ENCODE measurements around the gene NRIP1. TPM values are rescaled to one million over a fixed set of nuclear protein-coding genes. Genes with fewer than 3 reads are reported as not detected.

NRIP1 gene
- total and polyA plus RNA-seq, 2 donors from 2014 or later: 7.4 to 60.4 TPM

DNA sequence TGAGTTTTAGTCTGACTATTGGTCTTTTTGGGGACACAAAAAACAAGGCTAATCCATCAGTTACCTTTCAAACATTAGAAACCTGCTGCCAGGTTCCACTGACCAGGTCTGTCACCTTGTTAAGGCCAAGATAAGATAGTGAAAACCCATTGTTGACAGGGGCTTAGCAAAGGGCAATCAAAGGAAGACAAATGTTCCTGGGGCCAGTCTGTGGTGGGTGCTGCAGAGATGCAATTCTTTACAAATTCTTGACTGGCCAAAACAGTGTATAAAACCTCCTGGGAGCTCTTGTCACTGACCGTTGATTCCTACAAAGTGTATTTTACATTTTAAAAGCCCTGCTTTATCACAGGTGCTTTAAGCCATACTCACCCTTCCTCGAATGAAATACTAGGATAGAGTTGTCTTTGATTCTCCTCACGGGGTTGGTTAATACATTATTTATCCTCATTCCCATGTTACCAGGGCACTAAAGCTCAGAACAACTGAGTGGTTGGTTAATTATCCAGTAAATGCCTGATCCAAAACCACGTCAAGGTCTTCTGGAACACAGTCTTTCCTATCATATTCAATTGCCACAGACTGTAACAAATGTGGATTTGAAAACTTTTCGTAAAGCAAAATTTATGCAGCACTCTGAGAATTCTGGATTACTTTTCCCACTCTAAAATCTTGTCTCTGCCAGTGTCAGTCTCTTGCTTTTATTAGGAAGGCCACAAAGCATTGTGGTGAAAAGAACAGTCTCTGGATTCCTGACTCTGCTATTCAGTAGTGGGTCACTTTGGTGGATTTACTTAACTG is 77.2 kb downstream of the NRIP1 start:
- Histone ChIP-seq H3K9ac (ENCODE audit: low read length in 3 of 3) (no peak overlapping the region), H3K36me3 (ENCODE audit: control insufficient read depth in 2 of 3, insufficient read depth in 3 of 3, low read length in 3 of 3) (peaks cover 0 to 4% (median 0%) of the 10 kb centered on the region in 3 donors), H3K27ac (ENCODE audit: low read depth in 2 of 2, low read length in 2 of 2) (no peak overlapping the region), H3K4me3 (ENCODE audit: low read length in 3 of 3) (no peak overlapping the region), H3K9me3 (ENCODE audit: control insufficient read depth in 2 of 3, insufficient read depth in 1 of 3, low read length in 3 of 3) (no peaks in the 10 kb centered on the region), H3K27me3 (ENCODE audit: control insufficient read depth, insufficient read depth, low read length) (no peaks in the 10 kb centered on the region), H3K4me1 (ENCODE audit: control insufficient read depth in 2 of 3, insufficient read depth in 2 of 3, low read depth in 1 of 3, low read length in 3 of 3) (peaks cover 0 to 9% (median 4%) of the 10 kb centered on the region in 3 donors)
- DNase-seq: peak in 1 of 5 donors; percentile 28
- TF ChIP-seq, protein P1, sequence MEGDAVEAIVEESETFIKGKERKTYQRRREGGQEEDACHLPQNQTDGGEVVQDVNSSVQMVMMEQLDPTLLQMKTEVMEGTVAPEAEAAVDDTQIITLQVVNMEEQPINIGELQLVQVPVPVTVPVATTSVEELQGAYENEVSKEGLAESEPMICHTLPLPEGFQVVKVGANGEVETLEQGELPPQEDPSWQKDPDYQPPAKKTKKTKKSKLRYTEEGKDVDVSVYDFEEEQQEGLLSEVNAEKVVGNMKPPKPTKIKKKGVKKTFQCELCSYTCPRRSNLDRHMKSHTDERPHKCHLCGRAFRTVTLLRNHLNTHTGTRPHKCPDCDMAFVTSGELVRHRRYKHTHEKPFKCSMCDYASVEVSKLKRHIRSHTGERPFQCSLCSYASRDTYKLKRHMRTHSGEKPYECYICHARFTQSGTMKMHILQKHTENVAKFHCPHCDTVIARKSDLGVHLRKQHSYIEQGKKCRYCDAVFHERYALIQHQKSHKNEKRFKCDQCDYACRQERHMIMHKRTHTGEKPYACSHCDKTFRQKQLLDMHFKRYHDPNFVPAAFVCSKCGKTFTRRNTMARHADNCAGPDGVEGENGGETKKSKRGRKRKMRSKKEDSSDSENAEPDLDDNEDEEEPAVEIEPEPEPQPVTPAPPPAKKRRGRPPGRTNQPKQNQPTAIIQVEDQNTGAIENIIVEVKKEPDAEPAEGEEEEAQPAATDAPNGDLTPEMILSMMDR (IDR thresholded peaks at IDR 0.05; ENCODE audit: borderline replicate concordance, extremely low read depth, insufficient read depth): no peak
- FAIRE-seq: no peak
- intact Hi-C loops (cut with DNase I): no loop called here

- H3K9ac ChIP-seq (ENCODE audit: low read length in 3 of 3): no peak overlapping the region
These were observed 79.5 kb downstream of the NRIP1 start for GRCh38 chr21:14985306-14985705.

GRCh38 chr21:14982336-14982735 is 82.5 kb downstream of the NRIP1 start:
- Histone ChIP-seq H3K4me1 (ENCODE audit: control insufficient read depth in 2 of 3, insufficient read depth in 2 of 3, low read depth in 1 of 3, low read length in 3 of 3) (peaks cover 0 to 3% (median 0%) of the 10 kb centered on the region in 3 donors), H3K9ac (ENCODE audit: low read length in 3 of 3) (no peak overlapping the region), H3K36me3 (ENCODE audit: control insufficient read depth in 2 of 3, insufficient read depth in 3 of 3, low read length in 3 of 3) (no peaks in the 10 kb centered on the region), H3K27me3 (ENCODE audit: control insufficient read depth, insufficient read depth, low read length) (no peaks in the 10 kb centered on the region), H3K27ac (ENCODE audit: low read depth in 2 of 2, low read length in 2 of 2) (no peak overlapping the region), H3K9me3 (ENCODE audit: control insufficient read depth in 2 of 3, insufficient read depth in 1 of 3, low read length in 3 of 3) (no peaks in the 10 kb centered on the region), H3K4me3 (ENCODE audit: low read length in 3 of 3) (no peak overlapping the region)
- TF ChIP-seq, protein P1 (IDR thresholded peaks at IDR 0.05; ENCODE audit: borderline replicate concordance, extremely low read depth, insufficient read depth): no peak
- DNase-seq (no peak), FAIRE-seq (no peak)
- intact Hi-C loops (cut with DNase I): no loop called here

More at GRCh38 chr21:14985306-14985705, 79.5 kb downstream of the NRIP1 start:
- Histone ChIP-seq H3K9me3 (ENCODE audit: control insufficient read depth in 2 of 3, insufficient read depth in 1 of 3, low read length in 3 of 3) (no peaks in the 10 kb centered on the region), H3K27ac (ENCODE audit: low read depth in 2 of 2, low read length in 2 of 2) (no peak overlapping the region), H3K27me3 (ENCODE audit: control insufficient read depth, insufficient read depth, low read length) (no peaks in the 10 kb centered on the region), H3K36me3 (ENCODE audit: control insufficient read depth in 2 of 3, insufficient read depth in 3 of 3, low read length in 3 of 3) (no peaks in the 10 kb centered on the region), H3K4me3 (ENCODE audit: low read length in 3 of 3) (no peak overlapping the region), H3K4me1 (ENCODE audit: control insufficient read depth in 2 of 3, insufficient read depth in 2 of 3, low read depth in 1 of 3, low read length in 3 of 3) (peaks cover 0 to 9% (median 4%) of the 10 kb centered on the region in 3 donors)
- no peak for DNase-seq
- TF ChIP-seq, protein P1 (IDR thresholded peaks at IDR 0.05; ENCODE audit: borderline replicate concordance, extremely low read depth, insufficient read depth): no peak
- FAIRE-seq: no peak
- intact Hi-C loops (cut with DNase I): no loop called here

All from kidney (tissue), 14 donors.